CD4-positive, alpha-beta T cell treated with Interleukin-10 for 1 hour (primary cell): Measurements from ENCODE around the gene RNU6-8.

Source experiments
- DNase-seq: peaks from one replicate; pipeline ENCODE4 v3.0.0-alpha.2; 2020

Gene RNU6-8

GRCh38 chr14:32202491-32202997, 525 bp downstream of the RNU6-8 start:
- DNase-seq, result peak; percentile 26

- DNase-seq, result peak; percentile 69
These were observed 1.1 kb downstream of the RNU6-8 start, which contains the start of gene RNU6-7 for GRCh38 chr14:32201816-32202490. TSS of gene RNU6-7 (plus strand) at chr14:32202045.

GRCh38 chr14:32201193-32201815, 1.8 kb downstream of the RNU6-8 start:
- DNase-seq, result peak; percentile 80

GRCh38 chr14:32200368-32201192, 2.5 kb downstream of the RNU6-8 start:
- no peak for DNase-seq

GRCh38 chr14:32197919-32198318, 5.2 kb downstream of the RNU6-8 start:
- DNase-seq, result no peak

DNA sequence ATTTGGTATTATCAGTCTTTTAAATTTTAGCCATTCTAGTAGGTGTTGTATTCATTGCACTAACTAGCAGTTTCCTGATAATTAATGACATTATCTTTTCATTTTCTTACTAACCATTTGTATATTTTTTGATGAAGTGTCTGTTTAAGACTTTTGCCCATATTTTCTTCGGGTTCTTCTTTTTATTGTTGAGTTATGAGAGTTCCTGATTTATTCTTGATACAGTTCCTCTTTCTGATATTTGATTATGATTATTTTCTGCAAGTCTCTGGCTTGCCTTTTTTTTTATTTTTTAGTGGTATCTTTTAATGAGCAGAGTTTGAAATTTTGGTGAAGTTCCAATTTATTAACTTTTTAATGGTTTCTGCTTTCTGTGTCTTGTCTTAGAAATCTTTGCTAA, 7.4 kb downstream of the RNU6-8 start:
- DNase-seq, result no peak

DNA sequence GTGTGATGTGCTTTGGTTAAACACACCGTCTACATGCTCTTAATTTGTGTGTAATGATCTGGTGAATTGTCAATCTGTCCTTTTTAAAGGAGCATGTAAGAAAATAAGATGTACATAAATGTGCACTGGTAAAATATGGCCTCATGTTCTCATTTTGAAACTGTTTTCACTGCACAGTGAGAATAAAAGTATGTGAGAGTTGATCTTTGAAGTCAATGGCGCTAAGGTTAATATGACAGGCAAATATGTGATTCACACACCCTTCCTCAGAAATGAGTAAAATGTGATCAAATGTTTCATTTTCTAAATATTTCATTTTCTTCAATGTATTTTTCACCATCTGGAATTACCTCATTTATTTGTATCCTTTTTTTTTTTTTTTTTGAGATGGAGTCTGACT, 9.5 kb downstream of the RNU6-8 start:
- DNase-seq, result no peak

DNA sequence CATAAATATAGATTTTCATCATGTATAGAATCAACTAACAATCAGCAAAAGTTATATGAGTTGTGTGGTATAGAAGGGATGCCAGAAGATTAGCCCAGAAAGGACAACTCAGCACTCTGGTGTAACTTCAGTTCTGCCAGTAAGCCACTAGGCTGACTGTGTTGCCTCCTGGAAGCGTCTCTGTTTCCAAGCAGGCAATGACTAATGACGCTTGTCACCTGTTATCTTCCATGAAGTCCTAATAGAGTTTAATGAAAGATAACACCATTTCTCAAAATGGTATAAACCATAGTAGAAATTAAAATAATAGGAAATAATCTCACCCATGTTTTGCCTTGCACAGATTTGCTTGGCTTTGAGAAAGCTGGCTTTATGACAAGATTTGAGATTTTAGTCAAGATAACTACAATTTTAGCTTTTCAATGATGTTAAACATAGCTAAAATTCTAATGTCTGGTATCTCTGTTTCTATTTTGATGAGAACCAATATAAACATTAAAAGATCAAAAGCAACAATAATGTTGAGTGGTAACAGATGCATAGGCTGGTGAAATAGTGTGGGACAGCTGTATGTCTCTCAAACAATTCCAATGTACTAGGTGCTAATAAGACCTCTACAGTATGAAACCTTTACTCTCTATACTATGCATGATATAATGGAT, 10.2 kb downstream of the RNU6-8 start:
- no peak for DNase-seq

DNA sequence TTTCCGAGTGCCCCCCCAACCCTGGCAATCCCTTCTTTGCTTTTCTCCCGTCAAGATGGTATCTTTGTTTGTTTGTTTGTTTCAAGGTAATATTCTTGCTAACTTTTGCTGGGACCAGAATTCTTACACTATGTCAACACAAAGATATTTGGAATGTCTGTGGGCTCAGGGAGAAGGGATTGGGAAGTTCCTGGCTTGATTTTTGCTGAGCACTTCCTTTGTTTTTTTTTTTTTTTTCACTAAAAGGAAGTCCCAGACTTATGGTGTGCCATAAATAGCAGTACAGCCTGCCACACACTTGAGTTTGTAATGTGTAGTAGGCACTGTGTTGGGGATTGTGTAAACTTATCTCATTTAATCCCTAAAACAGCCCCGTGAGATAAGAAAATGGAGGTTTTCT, 12.4 kb downstream of the RNU6-8 start:
- DNase-seq, result no peak

DNA sequence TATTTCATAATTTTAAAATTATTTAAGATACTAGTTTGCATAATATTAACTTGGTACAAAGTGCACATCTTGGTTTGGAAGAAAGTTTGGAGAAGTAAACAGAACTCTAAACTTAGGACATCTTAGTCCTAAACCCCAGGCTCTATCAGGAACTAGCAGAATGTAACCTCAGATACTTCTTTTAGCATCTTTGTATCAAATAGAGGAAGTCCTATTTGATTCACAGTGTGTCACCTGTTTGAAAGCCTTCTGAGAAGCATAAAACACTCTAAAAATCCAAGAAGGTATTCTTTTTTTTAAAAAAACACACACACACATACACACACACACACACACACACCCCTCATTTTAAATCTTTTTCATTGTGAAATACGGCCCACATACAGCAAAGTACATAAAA, 13.3 kb downstream of the RNU6-8 start:
- no peak for DNase-seq

DNA sequence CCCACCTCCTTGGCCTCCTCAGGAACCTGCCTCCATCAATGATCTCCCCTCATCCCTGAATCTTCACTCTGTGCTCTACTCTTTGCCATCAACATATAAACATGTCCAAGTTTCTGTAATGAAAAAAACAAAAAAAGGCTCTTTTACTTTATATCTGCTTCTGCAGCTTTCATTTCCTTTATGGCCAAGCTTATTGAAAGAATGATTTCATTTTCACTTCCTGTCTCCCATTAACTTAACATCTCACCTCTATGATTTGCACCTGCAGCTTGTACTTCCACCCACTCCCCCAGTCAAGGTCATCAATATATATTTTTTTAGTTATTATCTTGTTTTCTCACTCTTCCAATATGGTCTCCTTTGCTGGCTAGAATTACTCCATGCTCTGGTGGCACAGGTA, 16.8 kb downstream of the RNU6-8 start:
- no peak for DNase-seq

GRCh38 chr14:32185097-32185496, 18.0 kb downstream of the RNU6-8 start:
- no peak for DNase-seq

- no peak for DNase-seq
These were observed 19.7 kb downstream of the RNU6-8 start for GRCh38 chr14:32183151-32184058.

- no peak for DNase-seq
These were observed 31.6 kb downstream of the RNU6-8 start for GRCh38 chr14:32171469-32171868.

DNA sequence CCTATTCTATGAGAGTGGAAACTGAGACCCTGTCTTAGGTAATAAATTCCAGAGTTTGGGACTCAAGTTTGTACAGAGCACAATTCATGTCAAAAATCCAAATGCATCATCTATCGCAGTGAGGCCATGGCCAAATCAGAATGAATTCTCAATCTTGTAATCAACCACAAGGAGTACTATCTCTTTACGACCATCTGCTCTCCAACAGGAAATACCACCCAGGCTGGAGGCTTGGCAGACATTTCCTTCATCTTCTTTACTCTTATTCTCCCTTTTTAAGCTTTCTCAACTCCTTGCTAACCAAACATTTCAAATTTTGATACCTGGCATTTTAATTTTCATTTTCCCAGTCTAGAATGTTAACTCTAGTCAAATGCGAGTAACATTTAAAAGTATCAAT, 33.9 kb downstream of the RNU6-8 start:
- no peak for DNase-seq

- DNase-seq, result no peak
These were observed 35.2 kb downstream of the RNU6-8 start for GRCh38 chr14:32167907-32168306.

- no peak for DNase-seq
These were observed 36.1 kb downstream of the RNU6-8 start for GRCh38 chr14:32166924-32167323.

GRCh38 chr14:32166029-32166428, 37.0 kb downstream of the RNU6-8 start:
- DNase-seq, result no peak
